CD14-positive monocyte (primary cell): ENCODE measurements around the gene HAP1. TPM values are rescaled to one million over a fixed set of nuclear protein-coding genes. Genes with fewer than 3 reads are reported as not detected.

ENCODE experiments used
- DNase-seq, 3 donors: peaks; one replicate each; pipeline ENCODE4 v3.0.0-alpha.2; 2011 to 2022
- H2AFZ ChIP-seq: 2 replicates; pipeline ENCODE4 v1.6.0; 2012; ENCODE audit warnings: mild to moderate bottlenecking, low read depth, low read length, inconsistent platforms; ENCODE audit not compliant: insufficient read depth, poor library complexity, severe bottlenecking
- H3K27ac ChIP-seq, 2 donors: 1 replicate in 1 of 2; 2 replicates in 1 of 2; pipeline ENCODE4 v1.5.1; 2012 to 2013; ENCODE audit warnings: low read length in 2 of 2, control low read depth in 1 of 2, inconsistent platforms in 1 of 2, low read depth in 1 of 2, mild to moderate bottlenecking in 1 of 2
- H3K27me3 ChIP-seq, 2 donors: one replicate each; pipeline versions ENCODE4 v1.6.0 to v1.6.1; 2011 to 2013; ENCODE audit warnings: low read length in 2 of 2; ENCODE audit not compliant: control insufficient read depth in 2 of 2, insufficient read depth in 2 of 2
- H3K36me3 ChIP-seq, 2 donors: replicated peaks in 1 of 2; 1 replicate in 1 of 2; 2 replicates in 1 of 2; pipeline versions ENCODE4 v1.5.1 to v1.6.1; 2012 to 2013; ENCODE audit warnings: low read length in 2 of 2, control low read depth in 1 of 2, inconsistent platforms in 1 of 2, mild to moderate bottlenecking in 1 of 2; ENCODE audit not compliant: insufficient read depth in 2 of 2, control insufficient read depth in 1 of 2
- H3K4me1 ChIP-seq, 2 donors: 1 replicate in 1 of 2; 2 replicates in 1 of 2; pipeline versions ENCODE4 v1.5.1 to v1.6.1; 2012 to 2013; ENCODE audit warnings: low read length in 2 of 2, control low read depth in 1 of 2, inconsistent platforms in 1 of 2, mild to moderate bottlenecking in 1 of 2, moderate library complexity in 1 of 2; ENCODE audit not compliant: insufficient read depth in 2 of 2, control insufficient read depth in 1 of 2
- H3K4me2 ChIP-seq: replicated peaks from 2 replicates; pipeline ENCODE3; 2012; ENCODE audit warnings: low read length, moderate library complexity, mild to moderate bottlenecking; ENCODE audit not compliant: poor library complexity, severe bottlenecking; ENCODE audit errors: extremely low read depth
- H3K4me3 ChIP-seq, 3 experiments: fragments of 200-600 bp in 1 of 3; sonication (generic) in 1 of 3; replicated peaks in 1 of 3; 1 replicate in 2 of 3; 2 replicates in 1 of 3; pipeline ENCODE4 v1.5.1; 2011 to 2013; ENCODE audit warnings: low read length in 3 of 3, mild to moderate bottlenecking in 3 of 3, control low read depth in 2 of 3, low read depth in 2 of 3, inconsistent platforms in 1 of 3, moderate library complexity in 1 of 3
- H3K79me2 ChIP-seq: 2 replicates; pipeline ENCODE4 v1.6.0; 2012; ENCODE audit warnings: mild to moderate bottlenecking, control low read depth, inconsistent platforms, low read length, moderate library complexity; ENCODE audit not compliant: insufficient read depth
- H3K9ac ChIP-seq: 2 replicates; pipeline ENCODE4 v1.6.0; 2017; ENCODE audit warnings: low read length, mild to moderate bottlenecking; ENCODE audit not compliant: insufficient read depth, poor library complexity, severe bottlenecking
- H3K9me3 ChIP-seq, 2 donors: replicated peaks in 1 of 2; 1 replicate in 1 of 2; 2 replicates in 1 of 2; pipeline versions ENCODE4 v1.5.1 to v1.6.1; 2012 to 2013; ENCODE audit warnings: low read length in 2 of 2, control low read depth in 1 of 2; ENCODE audit not compliant: control insufficient read depth in 1 of 2, insufficient read depth in 1 of 2
- H4K20me1 ChIP-seq: 2 replicates; pipeline ENCODE4 v1.6.0; 2012; ENCODE audit warnings: mild to moderate bottlenecking, low read length, control low read depth, moderate library complexity; ENCODE audit not compliant: insufficient read depth
- H3K27ac Mint-ChIP-seq, 7 donors: one replicate each; pipeline ENCODE4 v1.8.0; 2020; ENCODE audit warnings: mild to moderate bottlenecking in 7 of 7, mixed read lengths in 7 of 7, moderate library complexity in 6 of 7, inconsistent platforms in 2 of 7
- H3K27me3 Mint-ChIP-seq, 3 donors: one replicate each; pipeline ENCODE4 v1.8.0; 2021 to 2022; ENCODE audit warnings: low read depth in 3 of 3, mild to moderate bottlenecking in 3 of 3, mixed read lengths in 3 of 3, moderate library complexity in 3 of 3, inconsistent platforms in 1 of 3
- H3K36me3 Mint-ChIP-seq, 2 donors: one replicate each; pipeline ENCODE4 v1.8.0; 2020; ENCODE audit warnings: mixed read lengths in 2 of 2, inconsistent platforms in 1 of 2, mild to moderate bottlenecking in 1 of 2
- H3K4me1 Mint-ChIP-seq: one replicate; pipeline ENCODE4 v1.8.0; 2020; ENCODE audit warnings: mild to moderate bottlenecking, mixed read lengths
- H3K4me3 Mint-ChIP-seq, 2 donors: one replicate each; pipeline ENCODE4 v1.8.0; 2020; ENCODE audit warnings: mild to moderate bottlenecking in 2 of 2, mixed read lengths in 2 of 2, moderate library complexity in 1 of 2
- H3K9me3 Mint-ChIP-seq, 7 donors: one replicate each; pipeline ENCODE4 v1.8.0; 2020 to 2022; ENCODE audit warnings: mixed read lengths in 7 of 7, mild to moderate bottlenecking in 6 of 7, moderate library complexity in 6 of 7, inconsistent platforms in 2 of 7
- WGBS: methylation state at CpG from one replicate; pipeline ENCODE4 v1.1.5; 2013; ENCODE audit warnings: missing lambda C conversion rate; ENCODE audit not compliant: insufficient coverage; 5-methylcytosine and 5-hydroxymethylcytosine counted together
- intact Hi-C, 2 donors: fragments of 100-400 bp; cut with micrococcal nuclease; formaldehyde crosslinking; loops; one replicate each; pipeline versions ENCODE4 v1.15.0 to v1.15.1; 2023
- polyA plus RNA-seq, 3 donors: library from polyadenylated mRNA; depleted of rRNA in 1 of 3; unstranded in 2 of 3; stranded (reverse) in 1 of 3; fragments of 300-500 nt in 2 of 3; fragments of >200 nt in 1 of 3; fragmentation: Illumina TruSeq in 2 of 3; gene quantifications; 1 replicate in 2 of 3; 2 replicates in 1 of 3; pipeline ENCODE4 v1.2.3, GENCODE V29; 2012 to 2021
- TF ChIP-seq, protein P1 (sequence below): fragments of 200-600 bp; IDR thresholded peaks from one replicate; pipeline ENCODE4 v1.8.0; 2022; ENCODE audit warnings: antibody characterized with exemption, mild to moderate bottlenecking

HAP1 gene
- polyA plus RNA-seq, 3 donors = not detected

DNA sequence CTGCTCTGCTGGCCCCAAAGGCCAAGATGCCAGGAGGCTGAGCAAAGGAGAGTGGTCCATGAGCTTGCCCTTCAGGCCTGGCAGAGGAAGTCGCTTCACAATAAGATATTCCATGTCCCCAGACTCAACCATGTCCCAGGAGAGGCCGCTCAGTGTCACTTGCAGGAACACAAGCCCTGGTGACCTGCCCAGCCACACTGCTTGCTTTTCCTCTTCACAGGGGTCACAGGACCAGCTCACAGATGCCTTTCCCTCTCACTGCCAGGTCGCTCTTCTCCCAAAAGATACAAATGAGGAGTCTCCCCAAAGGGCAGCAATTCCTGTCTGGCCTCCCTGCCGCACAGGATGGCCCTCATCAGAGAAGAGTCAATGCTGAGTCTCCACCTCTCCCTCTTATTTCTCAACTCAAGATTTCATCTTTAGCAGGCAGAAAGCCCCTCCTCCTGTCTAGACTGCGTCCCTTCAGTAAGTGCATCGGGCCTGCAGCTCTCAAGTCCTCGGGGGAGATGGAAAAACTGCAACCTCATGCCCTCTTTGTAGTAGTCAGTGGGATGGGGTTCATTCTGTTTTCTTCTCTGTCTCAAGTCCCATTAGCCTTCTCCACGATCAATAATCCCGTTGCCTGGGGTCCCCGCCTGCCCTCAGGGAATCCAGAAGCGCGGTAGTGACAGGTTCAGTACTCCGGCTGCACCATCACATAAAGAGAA lies 47.1 kb upstream of the HAP1 start:
- Histone ChIP-seq H3K4me3 (no peak overlapping the region), H3K9me3 (no peaks in the 10 kb centered on the region), H3K79me2 (no peaks in the 10 kb centered on the region), H3K4me2 (no peak overlapping the region), H3K27ac (no peak overlapping the region), H3K4me1 (peaks cover 73 to 75% of the 10 kb centered on the region in 2 donors), H3K27me3 (no peaks in the 10 kb centered on the region), H2AFZ (no peak overlapping the region), H4K20me1 (peaks cover 52% of the 10 kb centered on the region), H3K9ac (no peak overlapping the region), H3K36me3 (peaks cover 0 to 3% of the 10 kb centered on the region in 2 donors)
- intact Hi-C loops = no loop called here
- H3K27me3 Mint-ChIP-seq = peaks cover 20 to 31% (median 24%) of the 10 kb centered on the region in 3 donors
- TF ChIP-seq, protein P1, sequence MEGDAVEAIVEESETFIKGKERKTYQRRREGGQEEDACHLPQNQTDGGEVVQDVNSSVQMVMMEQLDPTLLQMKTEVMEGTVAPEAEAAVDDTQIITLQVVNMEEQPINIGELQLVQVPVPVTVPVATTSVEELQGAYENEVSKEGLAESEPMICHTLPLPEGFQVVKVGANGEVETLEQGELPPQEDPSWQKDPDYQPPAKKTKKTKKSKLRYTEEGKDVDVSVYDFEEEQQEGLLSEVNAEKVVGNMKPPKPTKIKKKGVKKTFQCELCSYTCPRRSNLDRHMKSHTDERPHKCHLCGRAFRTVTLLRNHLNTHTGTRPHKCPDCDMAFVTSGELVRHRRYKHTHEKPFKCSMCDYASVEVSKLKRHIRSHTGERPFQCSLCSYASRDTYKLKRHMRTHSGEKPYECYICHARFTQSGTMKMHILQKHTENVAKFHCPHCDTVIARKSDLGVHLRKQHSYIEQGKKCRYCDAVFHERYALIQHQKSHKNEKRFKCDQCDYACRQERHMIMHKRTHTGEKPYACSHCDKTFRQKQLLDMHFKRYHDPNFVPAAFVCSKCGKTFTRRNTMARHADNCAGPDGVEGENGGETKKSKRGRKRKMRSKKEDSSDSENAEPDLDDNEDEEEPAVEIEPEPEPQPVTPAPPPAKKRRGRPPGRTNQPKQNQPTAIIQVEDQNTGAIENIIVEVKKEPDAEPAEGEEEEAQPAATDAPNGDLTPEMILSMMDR = no peak
- H3K4me1 Mint-ChIP-seq = peaks cover 63% of the 10 kb centered on the region
- H3K9me3 Mint-ChIP-seq = peaks cover 0 to 5% (median 0%) of the 10 kb centered on the region in 7 donors
- peaks cover 2 to 4% of the 10 kb centered on the region in 2 donors for H3K36me3 Mint-ChIP-seq
- H3K4me3 Mint-ChIP-seq = peak overlapping the region in 1 of 2 donors; percentile 56
- peak overlapping the region in 2 of 7 donors; percentile 33 to 54 for H3K27ac Mint-ChIP-seq
- DNase-seq = no peak
- WGBS = 91% methylated on average over 10 of the region's 13 CpGs

DNA sequence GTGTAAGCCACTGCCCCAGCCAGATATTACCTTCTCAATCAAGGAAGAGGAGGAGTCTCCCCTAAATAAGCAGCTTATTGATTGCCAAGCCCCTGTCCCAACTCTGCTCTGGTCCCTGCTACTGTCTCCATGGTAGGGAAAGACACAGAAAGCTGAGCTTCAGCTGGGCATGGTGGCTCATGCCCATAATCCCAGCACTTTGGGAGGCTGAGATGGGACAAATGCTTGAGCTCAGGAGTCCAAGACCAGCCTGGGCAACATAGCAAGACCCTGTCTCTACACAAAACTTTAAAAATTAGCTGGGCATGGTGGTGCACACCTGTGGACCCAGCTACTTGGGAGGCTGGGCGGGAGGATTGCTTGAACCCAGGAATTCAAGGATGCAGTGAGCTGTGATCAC lies 45.5 kb upstream of the HAP1 start:
- no peaks in the 10 kb centered on the region for H3K9me3 ChIP-seq
- no peak for DNase-seq
- no peak overlapping the region for H3K4me3 ChIP-seq
- H3K27me3 Mint-ChIP-seq = peaks cover 13 to 23% (median 22%) of the 10 kb centered on the region in 3 donors
- H3K4me1 ChIP-seq = peaks cover 59 to 62% of the 10 kb centered on the region in 2 donors
- H2AFZ ChIP-seq = no peak overlapping the region
- H3K9me3 Mint-ChIP-seq = peaks cover 0 to 3% (median 0%) of the 10 kb centered on the region in 7 donors
- H4K20me1 ChIP-seq = peaks cover 65% of the 10 kb centered on the region
- H3K27ac Mint-ChIP-seq = peak overlapping the region in 1 of 7 donors; percentile 95
- peaks cover 2 to 5% of the 10 kb centered on the region in 2 donors for H3K36me3 Mint-ChIP-seq
- no peak overlapping the region for H3K4me2 ChIP-seq
- peak overlapping the region in 1 of 2 donors; percentile 61 for H3K27ac ChIP-seq
- no peak overlapping the region for H3K4me3 Mint-ChIP-seq
- WGBS = 100% methylated on average over 1 of the region's 1 CpG
- intact Hi-C loops = no loop called here
- no peaks in the 10 kb centered on the region for H3K79me2 ChIP-seq
- peaks cover 0 to 10% of the 10 kb centered on the region in 2 donors for H3K36me3 ChIP-seq
- H3K4me1 Mint-ChIP-seq = peaks cover 59% of the 10 kb centered on the region
- no peak overlapping the region for H3K9ac ChIP-seq
- TF ChIP-seq, protein P1 = no peak
- no peaks in the 10 kb centered on the region for H3K27me3 ChIP-seq
